Ishikawa (cell line): Measurements from ENCODE around the gene TIMP3.

Experiments
- CEBPB ChIP-seq: IDR thresholded peaks from 2 replicates; pipeline ENCODE4 v1.6.1; 2012
- CREB1 ChIP-seq: IDR thresholded peaks from 2 replicates; pipeline ENCODE4 v1.6.1; 2012; ENCODE audit warnings: low read depth
- EGR1 ChIP-seq: IDR thresholded peaks from 2 replicates; pipeline ENCODE4 v1.6.1; 2012
- EP300 ChIP-seq: IDR thresholded peaks from 2 replicates; pipeline ENCODE4 v1.6.1; 2012; ENCODE audit warnings: borderline replicate concordance
- FOXM1 ChIP-seq: IDR thresholded peaks from 2 replicates; pipeline ENCODE4 v1.6.1; 2012; ENCODE audit warnings: low read depth, borderline replicate concordance
- MAX ChIP-seq: IDR thresholded peaks from 2 replicates; pipeline ENCODE4 v1.6.1; 2012
- NFIC ChIP-seq: IDR thresholded peaks from 2 replicates; pipeline ENCODE4 v1.6.1; 2012
- RAD21 ChIP-seq: IDR thresholded peaks from 2 replicates; pipeline ENCODE4 v1.6.1; 2012; ENCODE audit warnings: low read depth
- REST ChIP-seq: IDR thresholded peaks from 2 replicates; pipeline ENCODE4 v1.6.1; 2012; ENCODE audit warnings: low read depth, mild to moderate bottlenecking
- TAF1 ChIP-seq: IDR thresholded peaks from 2 replicates; pipeline ENCODE4 v1.6.1; 2012; ENCODE audit warnings: low read depth, mild to moderate bottlenecking
- TCF12 ChIP-seq: IDR thresholded peaks from 2 replicates; pipeline ENCODE4 v1.6.1; 2012; ENCODE audit warnings: low read depth
- TEAD4 ChIP-seq: IDR thresholded peaks from 2 replicates; pipeline ENCODE4 v1.6.1; 2012
- USF1 ChIP-seq: IDR thresholded peaks from 2 replicates; pipeline ENCODE4 v1.6.1; 2012
- YY1 ChIP-seq: IDR thresholded peaks from 2 replicates; pipeline ENCODE4 v1.6.1; 2012; ENCODE audit warnings: low read depth
- ZBTB7A ChIP-seq: IDR thresholded peaks from 2 replicates; pipeline ENCODE4 v1.6.1; 2012; ENCODE audit warnings: low read depth

The TIMP3 gene

GRCh38 chr22:32868946-32869345, 67.4 kb downstream of the TIMP3 start:
- no peak for TF ChIP-seq TCF12
- no peak for TF ChIP-seq FOXM1
- TF ChIP-seq EP300: no peak
- no peak for TF ChIP-seq CREB1
- TF ChIP-seq EGR1: no peak

DNA sequence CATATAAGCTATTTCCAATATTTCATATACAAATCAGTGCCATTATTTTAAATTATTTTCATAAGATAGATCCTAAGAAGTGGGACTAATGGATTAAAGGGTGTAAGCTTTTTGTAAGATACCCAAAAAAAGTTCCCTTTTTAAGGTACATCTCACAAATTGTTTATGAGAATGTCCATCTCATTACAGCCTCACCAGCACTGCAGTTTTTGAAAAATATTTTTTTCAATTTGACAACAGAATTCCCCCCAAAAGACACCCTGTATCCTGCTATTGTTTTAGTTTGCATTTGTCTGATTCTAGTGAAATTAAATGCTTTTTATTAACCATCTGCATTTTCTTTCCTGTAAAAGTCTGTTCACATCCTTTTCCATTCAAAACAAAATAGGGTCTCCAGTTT, 69.0 kb downstream of the TIMP3 start:
- TF ChIP-seq TCF12 (no peak), NFIC (no peak), CEBPB (no peak), CREB1 (no peak), EP300 (no peak), MAX (no peak), TAF1 (no peak), REST (no peak), TEAD4 (no peak), USF1 (no peak), EGR1 (no peak), RAD21 (no peak), FOXM1 (no peak), ZBTB7A (no peak), YY1 (no peak)

DNA sequence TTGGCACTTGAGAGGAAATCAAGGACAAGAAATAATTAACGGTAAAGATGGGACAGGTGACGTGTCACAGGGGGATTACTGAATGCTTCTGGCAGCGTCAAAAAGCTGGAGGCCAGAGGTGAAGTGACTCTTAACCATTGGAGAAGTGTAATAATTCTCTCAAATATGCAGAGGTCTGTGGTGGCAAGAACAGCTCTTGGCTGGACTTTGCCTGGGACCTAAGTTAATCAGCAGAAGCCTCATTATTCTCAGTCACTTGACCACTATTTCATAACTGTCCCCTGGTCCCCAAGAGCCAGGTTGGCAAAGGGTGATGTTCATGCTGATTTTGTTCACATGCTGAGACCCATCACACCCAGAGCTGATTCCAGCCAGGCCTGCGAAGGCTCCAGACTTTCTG, 72.9 kb downstream of the TIMP3 start:
- TF ChIP-seq RAD21 (no peak), CEBPB (no peak), USF1 (no peak), EP300 (no peak), NFIC (no peak), REST (no peak), YY1 (no peak)

DNA sequence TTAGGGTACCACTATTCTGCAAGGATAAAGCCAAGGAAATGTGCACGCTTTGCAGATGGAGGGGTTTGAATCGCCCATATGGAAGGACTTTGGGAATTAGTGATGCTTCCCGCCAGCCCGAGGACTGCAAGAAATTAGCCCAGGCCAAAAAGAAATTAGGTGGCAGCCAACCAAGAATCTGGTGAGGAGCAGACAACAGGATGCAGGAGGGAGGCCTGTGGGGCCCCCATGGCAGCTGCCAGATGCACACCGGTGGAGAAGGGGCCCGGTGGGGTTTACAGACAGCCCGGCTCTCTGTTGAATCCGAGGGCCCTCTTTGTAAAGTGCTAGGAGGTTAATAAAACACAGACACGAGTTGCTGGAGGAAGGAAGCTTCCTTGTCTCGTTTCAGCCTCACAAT, 73.5 kb downstream of the TIMP3 start:
- TF ChIP-seq TCF12 (no peak), MAX (no peak), REST (no peak), ZBTB7A (no peak), TAF1 (no peak), EP300 (no peak), NFIC (no peak), CREB1 (no peak), EGR1 (no peak), USF1 (no peak)

GRCh38 chr22:32876516-32876915, 75.0 kb downstream of the TIMP3 start:
- no peak for TF ChIP-seq TAF1
- TF ChIP-seq EGR1: no peak
- TF ChIP-seq CREB1: no peak
- no peak for TF ChIP-seq YY1
- TF ChIP-seq ZBTB7A: no peak
